HAP-1 (cell line): ENCODE measurements around the gene CACNA1F.

Experiments used
- DNase-seq, 2 experiments: peaks; one replicate each; pipeline ENCODE4 v3.0.0-alpha.2; 2016 to 2020; ENCODE audit warnings: low spot score in 2 of 2
- H3K27me3 ChIP-seq: fragments of 250-450 bp; sonication (Bioruptor Pico); 2 replicates; pipeline ENCODE4 v1.5.1; 2020; ENCODE audit warnings: low read depth, mild to moderate bottlenecking, moderate library complexity
- H3K36me3 ChIP-seq: fragments of 250-450 bp; sonication (Bioruptor Pico); replicated peaks from 2 replicates; pipeline ENCODE4 v1.5.1; 2020; ENCODE audit warnings: mild to moderate bottlenecking
- H3K4me1 ChIP-seq: fragments of 250-450 bp; sonication (Bioruptor Pico); 2 replicates; pipeline ENCODE4 v1.5.1; 2020; ENCODE audit warnings: mild to moderate bottlenecking
- H3K4me3 ChIP-seq: fragments of 250-450 bp; sonication (Bioruptor Pico); 2 replicates; pipeline ENCODE4 v1.5.1; 2020; ENCODE audit warnings: mild to moderate bottlenecking, moderate library complexity
- H3K9me3 ChIP-seq: fragments of 250-450 bp; sonication (Bioruptor Pico); 2 replicates; pipeline ENCODE4 v1.5.1; 2020; ENCODE audit warnings: mild to moderate bottlenecking, moderate library complexity
- in situ Hi-C: fragments of 300-500 bp; cut with MboI; formaldehyde crosslinking; loops from 3 replicates; pipeline ENCODE4 v1.14.3; 2020; ENCODE audit warnings: low sequenced_read_pairs, inconsistent platforms, mixed read lengths

CACNA1F gene

GRCh38 chrX:49230500-49231232 lies 2.5 kb downstream of the CACNA1F start:
- Histone ChIP-seq H3K4me3 (no peak overlapping the region), H3K9me3 (no peaks in the 10 kb centered on the region), H3K27me3 (no peaks in the 10 kb centered on the region), H3K4me1 (no peaks in the 10 kb centered on the region), H3K36me3 (no peaks in the 10 kb centered on the region)
- peak in 1 of 2 experiments; percentile 30 for DNase-seq
- in situ Hi-C loops, result no loop called here

DNA sequence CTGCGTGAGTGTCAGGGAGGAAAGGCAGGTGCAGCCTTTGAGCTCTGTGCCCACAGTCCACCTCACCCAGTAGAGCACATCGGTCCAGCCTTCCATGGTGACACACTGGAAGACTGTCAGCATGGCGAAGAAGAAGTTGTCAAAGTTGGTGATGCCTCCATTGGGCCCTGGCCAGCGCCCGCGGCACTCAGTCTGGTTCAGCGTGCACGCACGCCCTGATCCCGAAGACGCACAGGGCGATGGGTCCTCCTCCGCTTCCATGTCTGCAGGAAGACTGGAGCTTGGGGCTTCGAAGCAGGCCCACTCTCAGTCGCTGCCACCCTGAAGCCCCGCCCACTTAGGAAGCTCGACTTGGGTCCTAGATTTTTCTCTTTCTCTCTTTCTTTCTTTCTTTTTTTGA lies 5.0 kb downstream of the CACNA1F start:
- no peaks in the 10 kb centered on the region for H3K27me3 ChIP-seq
- no peaks in the 10 kb centered on the region for H3K4me1 ChIP-seq
- H3K9me3 ChIP-seq, result no peaks in the 10 kb centered on the region
- no peak for DNase-seq
- in situ Hi-C loops, result no loop called here
- H3K4me3 ChIP-seq, result no peak overlapping the region
- no peaks in the 10 kb centered on the region for H3K36me3 ChIP-seq

DNA sequence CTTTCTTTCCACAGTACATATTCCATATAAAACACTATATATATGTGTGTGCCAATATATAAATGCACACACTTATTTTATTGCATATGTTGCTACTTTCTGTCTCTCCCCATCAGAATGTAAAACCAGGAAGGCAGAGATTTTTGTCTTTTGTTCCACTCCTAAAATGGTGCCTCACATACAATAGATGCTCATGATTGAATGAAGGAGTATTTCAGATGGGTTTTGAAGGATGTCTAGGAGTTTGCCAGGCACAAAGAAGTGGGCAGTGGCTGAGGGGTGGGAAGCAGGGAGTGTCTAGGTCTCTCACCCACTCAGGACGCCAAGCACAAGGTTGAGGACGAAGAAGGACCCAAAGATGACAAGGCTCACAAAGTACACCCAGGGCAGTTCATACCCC lies 5.4 kb downstream of the CACNA1F start:
- Histone ChIP-seq H3K36me3 (no peaks in the 10 kb centered on the region), H3K4me3 (no peak overlapping the region), H3K9me3 (no peaks in the 10 kb centered on the region), H3K4me1 (no peaks in the 10 kb centered on the region), H3K27me3 (no peaks in the 10 kb centered on the region)
- in situ Hi-C loops, result no loop called here
- no peak for DNase-seq

DNA sequence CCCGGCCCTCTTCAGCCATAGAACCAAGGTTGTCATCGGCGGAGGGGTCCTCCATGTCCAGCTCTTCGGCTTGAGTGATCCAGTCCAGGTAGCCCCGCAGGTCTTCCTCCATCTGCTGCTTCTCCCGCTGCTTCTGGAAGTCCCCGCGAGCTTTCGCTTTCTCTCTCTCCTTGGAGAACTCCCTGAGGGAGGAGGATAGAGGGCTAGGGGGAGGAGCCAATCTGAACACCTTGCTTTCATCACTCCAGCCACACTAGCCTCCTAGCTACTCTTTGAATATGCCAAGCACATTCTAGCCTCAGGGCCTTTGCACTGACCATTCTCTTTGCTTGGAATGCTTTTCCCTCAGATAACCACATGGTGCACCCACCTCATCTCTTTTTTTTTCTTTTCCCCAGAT lies 6.2 kb downstream of the CACNA1F start:
- H3K9me3 ChIP-seq, result no peaks in the 10 kb centered on the region
- no peaks in the 10 kb centered on the region for H3K36me3 ChIP-seq
- no peaks in the 10 kb centered on the region for H3K4me1 ChIP-seq
- H3K4me3 ChIP-seq, result no peak overlapping the region
- in situ Hi-C loops, result no loop called here
- DNase-seq, result no peak
- H3K27me3 ChIP-seq, result no peaks in the 10 kb centered on the region

- Histone ChIP-seq H3K27me3 (no peaks in the 10 kb centered on the region), H3K4me3 (no peak overlapping the region), H3K9me3 (no peaks in the 10 kb centered on the region), H3K4me1 (no peaks in the 10 kb centered on the region), H3K36me3 (no peaks in the 10 kb centered on the region)
- DNase-seq, result no peak
- in situ Hi-C loops, result no loop called here
Observed at GRCh38 chrX:49225858-49226257, 7.3 kb downstream of the CACNA1F start.

DNA sequence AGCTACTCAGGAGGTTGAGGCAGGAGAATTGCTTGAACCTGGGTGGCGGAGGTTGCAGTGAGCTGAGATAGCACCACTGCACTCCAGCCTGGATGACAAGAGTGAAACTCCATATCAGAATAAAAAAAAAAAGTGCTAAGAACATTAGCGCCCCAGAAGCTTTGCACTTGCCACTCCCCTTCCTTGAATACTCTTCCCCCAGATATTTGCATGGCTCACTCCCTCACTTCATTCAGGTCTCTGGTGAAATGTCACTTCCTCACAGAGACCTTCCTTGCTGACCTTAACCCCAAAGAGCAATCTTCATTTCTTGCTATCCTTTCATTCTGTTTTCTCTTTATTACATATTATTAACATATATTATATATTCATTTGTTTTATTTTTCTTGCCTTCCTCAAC lies 11.3 kb downstream of the CACNA1F start:
- Histone ChIP-seq H3K4me1 (no peaks in the 10 kb centered on the region), H3K4me3 (no peak overlapping the region), H3K36me3 (no peaks in the 10 kb centered on the region), H3K27me3 (no peaks in the 10 kb centered on the region), H3K9me3 (no peaks in the 10 kb centered on the region)
- in situ Hi-C loops, result no loop called here
- no peak for DNase-seq

- no peaks in the 10 kb centered on the region for H3K9me3 ChIP-seq
- no peak for DNase-seq
- H3K27me3 ChIP-seq, result no peaks in the 10 kb centered on the region
- H3K4me3 ChIP-seq, result no peak overlapping the region
- in situ Hi-C loops, result no loop called here
- no peaks in the 10 kb centered on the region for H3K4me1 ChIP-seq
- no peaks in the 10 kb centered on the region for H3K36me3 ChIP-seq
Observed at GRCh38 chrX:49220100-49220499, 13.0 kb downstream of the CACNA1F start.

DNA sequence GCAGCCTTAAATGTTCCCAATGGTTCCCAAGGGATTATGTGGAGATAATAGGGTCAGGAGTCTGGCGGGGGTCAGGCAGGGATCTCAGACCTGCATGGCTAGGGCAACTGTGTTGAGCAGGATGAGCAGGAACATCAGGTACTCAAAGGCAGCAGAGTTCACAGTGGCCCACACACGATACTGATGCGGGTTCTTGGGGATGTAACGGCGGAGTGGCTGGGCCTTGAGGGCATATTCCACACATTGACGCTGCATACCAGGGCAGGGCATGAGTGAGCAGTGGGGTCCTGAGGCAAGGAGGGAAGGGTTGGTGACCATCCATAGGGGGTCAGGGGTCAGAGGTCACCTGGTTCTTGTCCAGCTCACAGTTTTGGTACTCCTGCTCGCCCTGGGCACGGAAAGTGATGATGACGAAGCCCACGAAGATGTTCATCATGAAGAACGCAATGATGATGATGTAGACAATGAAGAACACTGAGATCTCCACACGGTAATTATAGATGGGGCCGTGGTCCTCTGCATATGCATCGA lies 18.1 kb downstream of the CACNA1F start:
- DNase-seq, result no peak
- Histone ChIP-seq H3K36me3 (no peaks in the 10 kb centered on the region), H3K27me3 (no peaks in the 10 kb centered on the region), H3K9me3 (no peaks in the 10 kb centered on the region), H3K4me3 (no peak overlapping the region), H3K4me1 (no peaks in the 10 kb centered on the region)
- in situ Hi-C loops, result no loop called here

GRCh38 chrX:49214416-49214815 lies 18.7 kb downstream of the CACNA1F start:
- H3K36me3 ChIP-seq, result no peaks in the 10 kb centered on the region
- H3K4me3 ChIP-seq, result no peak overlapping the region
- H3K9me3 ChIP-seq, result no peaks in the 10 kb centered on the region
- no peak for DNase-seq
- H3K27me3 ChIP-seq, result peaks cover 3% of the 10 kb centered on the region; the same call in 1 of the 2 replicates
- in situ Hi-C loops, result no loop called here
- no peaks in the 10 kb centered on the region for H3K4me1 ChIP-seq

DNA sequence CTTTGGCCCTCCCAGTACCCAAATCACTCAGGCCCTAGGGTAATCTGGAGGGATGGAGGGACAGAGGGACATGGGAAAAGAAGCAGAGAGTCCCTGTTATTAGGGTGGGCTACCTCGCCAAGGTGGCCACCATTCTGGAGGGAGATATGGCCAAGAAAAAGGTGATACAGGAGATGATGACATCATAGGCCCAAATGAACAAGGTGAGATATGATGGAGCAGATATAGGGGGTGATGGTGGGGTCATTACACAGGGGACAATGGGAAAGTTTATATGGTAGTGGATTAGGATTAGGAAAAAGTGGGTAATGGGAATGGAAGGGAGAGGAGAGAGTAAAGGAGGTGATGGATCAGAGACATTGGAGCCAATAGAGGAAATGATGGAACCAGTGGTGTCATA lies 20.3 kb downstream of the CACNA1F start:
- H3K36me3 ChIP-seq, result no peaks in the 10 kb centered on the region
- DNase-seq, result no peak
- H3K27me3 ChIP-seq, result peaks cover 3% of the 10 kb centered on the region; the same call in 1 of the 2 replicates
- in situ Hi-C loops, result no loop called here
- H3K4me3 ChIP-seq, result no peak overlapping the region
- no peaks in the 10 kb centered on the region for H3K4me1 ChIP-seq
- H3K9me3 ChIP-seq, result no peaks in the 10 kb centered on the region

GRCh38 chrX:49212209-49212608 lies 20.9 kb downstream of the CACNA1F start:
- Histone ChIP-seq H3K4me3 (no peak overlapping the region), H3K36me3 (no peaks in the 10 kb centered on the region), H3K9me3 (no peaks in the 10 kb centered on the region), H3K27me3 (peaks cover 3% of the 10 kb centered on the region; the same call in 1 of the 2 replicates), H3K4me1 (no peaks in the 10 kb centered on the region)
- in situ Hi-C loops, result no loop called here
- DNase-seq, result no peak

DNA sequence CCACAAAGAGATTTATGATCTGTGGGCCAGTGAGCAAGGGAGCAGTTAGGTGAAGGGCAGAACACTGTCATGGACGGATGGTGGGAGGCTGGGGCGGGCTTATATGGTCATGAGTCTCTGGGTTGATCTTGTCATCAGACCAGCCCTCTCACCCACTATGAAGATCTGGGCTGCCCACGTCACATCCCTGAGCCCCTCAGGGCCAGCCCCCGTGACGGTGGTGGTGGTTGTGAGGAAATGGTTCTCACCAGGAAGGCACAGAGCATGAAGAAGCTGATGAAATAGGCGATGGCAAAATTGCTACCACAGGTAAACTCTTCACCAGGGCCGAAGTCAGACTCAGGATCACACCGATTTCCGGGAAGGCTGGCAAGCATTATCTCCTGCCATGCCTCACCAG lies 22.1 kb downstream of the CACNA1F start:
- peaks cover 3% of the 10 kb centered on the region; the same call in 1 of the 2 replicates for H3K27me3 ChIP-seq
- no peak overlapping the region for H3K4me3 ChIP-seq
- H3K9me3 ChIP-seq, result no peaks in the 10 kb centered on the region
- no peak for DNase-seq
- H3K36me3 ChIP-seq, result no peaks in the 10 kb centered on the region
- no peaks in the 10 kb centered on the region for H3K4me1 ChIP-seq
- in situ Hi-C loops, result no loop called here

- Histone ChIP-seq H3K9me3 (no peaks in the 10 kb centered on the region), H3K27me3 (peaks cover 3% of the 10 kb centered on the region; the same call in 1 of the 2 replicates), H3K36me3 (no peaks in the 10 kb centered on the region), H3K4me3 (no peak overlapping the region), H3K4me1 (no peaks in the 10 kb centered on the region)
- in situ Hi-C loops, result no loop called here
- no peak for DNase-seq
Observed at GRCh38 chrX:49210406-49210805, 22.7 kb downstream of the CACNA1F start.

- in situ Hi-C loops, result no loop called here
Observed at GRCh38 chrX:49209434-49210251, 23.5 kb downstream of the CACNA1F start.

More at GRCh38 chrX:49209434-49210251, 23.5 kb downstream of the CACNA1F start:
- H3K36me3 ChIP-seq, result no peaks in the 10 kb centered on the region
- DNase-seq, result no peak
- H3K4me3 ChIP-seq, result no peak overlapping the region
- no peaks in the 10 kb centered on the region for H3K4me1 ChIP-seq
- H3K27me3 ChIP-seq, result peaks cover 3% of the 10 kb centered on the region; the same call in 1 of the 2 replicates
- H3K9me3 ChIP-seq, result no peaks in the 10 kb centered on the region
